OCI-LY7 (cell line): Measurements from ENCODE around the gene ETV5. TPM values are rescaled to one million over a fixed set of nuclear protein-coding genes. Genes with fewer than 3 reads are reported as not detected.

Experiments used
- BruUV-seq: library from RNA; stranded (reverse); fragments of 400-500 nt; replicated peaks from 2 replicates; lab custom pipeline; 2021; lab: Mats Ljungman, UMichigan
- CTCF ChIA-PET: fragments of 300-600 bp; sonication (Branson Sonifier 250); formaldehyde crosslinking; loops from one replicate; lab custom pipeline; 2022; ENCODE audit warnings: antibody characterized with exemption; ENCODE audit not compliant: unreplicated experiment; lab: Charles Lee
- POLR2A ChIA-PET: fragments of 300-600 bp; sonication (Branson Sonifier 250); formaldehyde crosslinking; loops from one replicate; lab custom pipeline; 2022; ENCODE audit warnings: antibody characterized with exemption; lab: Charles Lee
- DNase-seq: peaks from one replicate; pipeline ENCODE4 v3.0.0-alpha.2; 2015; ENCODE audit warnings: low spot score
- H2AFZ ChIP-seq: fragments of 200-600 bp; sonication (generic), shearing (Covaris generic); 2 replicates; pipeline ENCODE4 v1.6.1; 2014; ENCODE audit warnings: mild to moderate bottlenecking, antibody characterized with exemption, low read length, moderate library complexity
- H3K27ac ChIP-seq: fragments of 200-600 bp; sonication (generic); 2 replicates; pipeline ENCODE4 v1.5.1; 2014; ENCODE audit warnings: mixed run types, low read depth, mild to moderate bottlenecking, moderate library complexity, low read length, inconsistent platforms; ENCODE audit not compliant: poor library complexity, severe bottlenecking
- H3K36me3 ChIP-seq: fragments of 200-600 bp; sonication (generic); 2 replicates; pipeline ENCODE4 v1.6.1; 2014; ENCODE audit warnings: mild to moderate bottlenecking, antibody characterized with exemption, low read length, moderate library complexity, mixed read lengths; ENCODE audit not compliant: insufficient read depth
- H3K4me1 ChIP-seq: fragments of 200-600 bp; sonication (generic); 2 replicates; pipeline ENCODE4 v1.5.1; 2014; ENCODE audit warnings: mild to moderate bottlenecking, low read length; ENCODE audit not compliant: insufficient read depth, poor library complexity, severe bottlenecking
- H3K4me2 ChIP-seq: fragments of 200-600 bp; sonication (generic); 2 replicates; pipeline ENCODE4 v1.6.1; 2014; ENCODE audit warnings: mild to moderate bottlenecking, low read length
- H3K4me3 ChIP-seq: fragments of 200-600 bp; sonication (generic); 2 replicates; pipeline ENCODE4 v1.5.1; 2014; ENCODE audit warnings: mild to moderate bottlenecking, low read depth, low read length; ENCODE audit not compliant: poor library complexity, severe bottlenecking
- H3K79me2 ChIP-seq: fragments of 200-600 bp; sonication (generic); 2 replicates; pipeline ENCODE4 v1.6.1; 2016; ENCODE audit warnings: low read depth, mild to moderate bottlenecking, low read length, moderate library complexity, mixed read lengths; ENCODE audit not compliant: insufficient read depth
- H3K9me2 ChIP-seq: fragments of 200-600 bp; sonication (generic); 2 replicates; pipeline ENCODE4 v1.6.1; 2016; ENCODE audit warnings: mild to moderate bottlenecking, low read length, mixed read lengths; ENCODE audit not compliant: insufficient read depth
- H3K9me3 ChIP-seq: fragments of 200-600 bp; sonication (generic); 2 replicates; pipeline ENCODE4 v1.6.1; 2014; ENCODE audit warnings: mild to moderate bottlenecking, mixed run types, low read length, mixed read lengths
- H4K20me1 ChIP-seq: fragments of 200-600 bp; sonication (generic); 2 replicates; pipeline ENCODE4 v1.6.1; 2014; ENCODE audit warnings: mild to moderate bottlenecking, antibody characterized with exemption, low read length, moderate library complexity, mixed read lengths; ENCODE audit not compliant: insufficient read depth
- CTCF ChIP-seq: fragments of 200-600 bp; sonication (generic); conservative IDR thresholded peaks from 2 replicates; pipeline ENCODE4 v1.5.1; 2014; ENCODE audit warnings: mild to moderate bottlenecking, antibody characterized with exemption, low read length, moderate library complexity, mixed read lengths
- EZH2phosphoT487 ChIP-seq: fragments of 200-600 bp; sonication (generic); IDR thresholded peaks from 2 replicates; pipeline ENCODE4 v1.6.1; 2018; ENCODE audit warnings: low read depth, borderline replicate concordance, mild to moderate bottlenecking, mixed run types, antibody characterized with exemption, low read length, moderate library complexity, mixed read lengths
- intact Hi-C: fragments of 100-400 bp; cut with micrococcal nuclease; formaldehyde crosslinking; loops from one replicate; pipeline ENCODE4 v1.10.0; 2022; ENCODE audit not compliant: unreplicated experiment
- total RNA-seq, 2 experiments: library from RNA; depleted of rRNA in 1 of 2; stranded (reverse); fragments of >200 nt in 1 of 2; shearing (Covaris generic) in 1 of 2; gene quantifications; 2 replicates each; pipeline ENCODE4 v1.2.3, GENCODE V29; 2014 to 2022

The ETV5 gene
- total RNA-seq, 2 experiments from 2014 or later = 0.85 to 1.1 TPM

GRCh38 chr3:186097317-186097662 lies 11.6 kb downstream of the ETV5 start:
- H3K36me3 ChIP-seq = no peaks in the 10 kb centered on the region
- no peak overlapping the region for H3K27ac ChIP-seq
- no peak overlapping the region for H3K4me2 ChIP-seq
- no TSS peak for BruUV-seq
- H4K20me1 ChIP-seq = no peaks in the 10 kb centered on the region
- no peaks in the 10 kb centered on the region for H3K79me2 ChIP-seq
- POLR2A ChIA-PET = interaction anchor here (1.4 kb wide), 1 partner anchor 10 kb away, joined by 6 read pairs; no protein-coding TSS in a partner anchor
- H2AFZ ChIP-seq = no peak overlapping the region
- H3K9me2 ChIP-seq = no peaks in the 10 kb centered on the region
- intact Hi-C loops = no loop called here
- no peak overlapping the region for H3K4me3 ChIP-seq
- H3K9me3 ChIP-seq = no peaks in the 10 kb centered on the region
- no peak for DNase-seq
- no peak for TF ChIP-seq CTCF
- no peak for TF ChIP-seq EZH2phosphoT487
- H3K4me1 ChIP-seq = no peaks in the 10 kb centered on the region
- CTCF ChIA-PET = no interaction called here

- no peaks in the 10 kb centered on the region for H3K9me3 ChIP-seq
- H3K4me3 ChIP-seq = no peak overlapping the region
- H3K27ac ChIP-seq = no peak overlapping the region
- intact Hi-C loops = no loop called here
- DNase-seq = no peak
- H4K20me1 ChIP-seq = no peaks in the 10 kb centered on the region
- H3K9me2 ChIP-seq = no peaks in the 10 kb centered on the region
- no peaks in the 10 kb centered on the region for H3K36me3 ChIP-seq
- H2AFZ ChIP-seq = no peak overlapping the region
- no peaks in the 10 kb centered on the region for H3K79me2 ChIP-seq
- BruUV-seq = no TSS peak
- POLR2A ChIA-PET = interaction anchor here (1.4 kb wide), 1 partner anchor 9 kb away, joined by 6 read pairs; no protein-coding TSS in a partner anchor
- CTCF ChIA-PET = no interaction called here
- no peaks in the 10 kb centered on the region for H3K4me1 ChIP-seq
- H3K4me2 ChIP-seq = no peak overlapping the region
- no peak for TF ChIP-seq CTCF
- TF ChIP-seq EZH2phosphoT487 = no peak
Measured at GRCh38 chr3:186096290-186096689, 12.6 kb downstream of the ETV5 start.

GRCh38 chr3:186095561-186096081 lies 13.3 kb downstream of the ETV5 start:
- no peaks in the 10 kb centered on the region for H3K36me3 ChIP-seq
- ChIA-PET CTCF (no interaction called here), POLR2A (no interaction called here)
- no peak overlapping the region for H3K27ac ChIP-seq
- H2AFZ ChIP-seq = no peak overlapping the region
- no peak overlapping the region for H3K4me3 ChIP-seq
- no peaks in the 10 kb centered on the region for H4K20me1 ChIP-seq
- DNase-seq = no peak
- H3K4me2 ChIP-seq = no peak overlapping the region
- no peaks in the 10 kb centered on the region for H3K79me2 ChIP-seq
- intact Hi-C loops = no loop called here
- no TSS peak for BruUV-seq
- no peaks in the 10 kb centered on the region for H3K4me1 ChIP-seq
- H3K9me3 ChIP-seq = no peaks in the 10 kb centered on the region
- no peak for TF ChIP-seq CTCF
- no peak for TF ChIP-seq EZH2phosphoT487
- no peaks in the 10 kb centered on the region for H3K9me2 ChIP-seq
